Fibroblast of the aortic adventitia (primary cell): Measurements from ENCODE around the gene NCOA5. TPM values are rescaled to one million over a fixed set of nuclear protein-coding genes. Genes with fewer than 3 reads are reported as not detected.

Experiments used
- DNase-seq: peaks from one replicate; pipeline ENCODE4 v3.0.0-alpha.2; 2010; ENCODE audit warnings: low read depth
- H3K4me3 ChIP-seq: 2 replicates; pipeline ENCODE4 v1.5.1; 2011; ENCODE audit warnings: low read depth, mild to moderate bottlenecking, control low read depth, low read length, moderate library complexity
- CTCF ChIP-seq: IDR thresholded peaks from 2 replicates; pipeline ENCODE4 v1.5.1; 2011; ENCODE audit warnings: mild to moderate bottlenecking, low read length, control low read depth, inconsistent platforms; ENCODE audit not compliant: insufficient read depth
- total RNA-seq: library from RNA; depleted of rRNA; stranded (reverse); fragments of >200 nt; gene quantifications from 2 replicates; pipeline ENCODE4 v1.2.3, GENCODE V29; 2012; ENCODE audit warnings: low replicate concordance

NCOA5 gene
- total RNA-seq, 1 donor, result 24.0 TPM

- no peak overlapping the region for H3K4me3 ChIP-seq
- no peak for TF ChIP-seq CTCF
- no peak for DNase-seq
These were observed 38.9 kb downstream of the NCOA5 start for GRCh38 chr20:46050885-46051284.

- H3K4me3 ChIP-seq, result no peak overlapping the region
- no peak for TF ChIP-seq CTCF
- DNase-seq, result no peak
These were observed 39.3 kb downstream of the NCOA5 start for GRCh38 chr20:46050444-46050843.

GRCh38 chr20:46049815-46050214 lies 39.9 kb downstream of the NCOA5 start:
- no peak for TF ChIP-seq CTCF
- no peak for DNase-seq
- no peak overlapping the region for H3K4me3 ChIP-seq

GRCh38 chr20:46049190-46049589 lies 40.6 kb downstream of the NCOA5 start:
- DNase-seq, result no peak
- H3K4me3 ChIP-seq, result no peak overlapping the region
- no peak for TF ChIP-seq CTCF

GRCh38 chr20:46047821-46048220 lies 41.9 kb downstream of the NCOA5 start:
- no peak for DNase-seq
- TF ChIP-seq CTCF, result no peak
- H3K4me3 ChIP-seq, result no peak overlapping the region

- no peak overlapping the region for H3K4me3 ChIP-seq
- no peak for DNase-seq
- TF ChIP-seq CTCF, result no peak
These were observed 43.0 kb downstream of the NCOA5 start for GRCh38 chr20:46046588-46047310.

- no peak for DNase-seq
- H3K4me3 ChIP-seq, result no peak overlapping the region
- TF ChIP-seq CTCF, result no peak
These were observed 44.9 kb downstream of the NCOA5 start for GRCh38 chr20:46044896-46045295.
